HG03457 (cell line): ENCODE measurements around the gene CD38.
A peak's percentile ranks its signal among the peaks of the same experiment; 100 is the strongest.
"Not testable (repeated sequence)": the region's sequence is repeated elsewhere in the genome, so short reads cannot be mapped to it uniquely, and the experiment has no call there.

Experiments used
- ATAC-seq: cut with Tn5 transposase; IDR thresholded peaks from one replicate; pipeline ENCODE4 v1.9.1; 2021; ENCODE audit warnings: moderate number of reproducible peaks; ENCODE audit not compliant: unreplicated experiment

Gene CD38

GRCh38 chr4:15861198-15861597 lies 83.1 kb downstream of the CD38 start:
- ATAC-seq, result not testable (repeated sequence)

- ATAC-seq, result no peak
Measured at GRCh38 chr4:15864651-15865566, 86.8 kb downstream of the CD38 start.

GRCh38 chr4:15868111-15868510 lies 90.0 kb downstream of the CD38 start:
- no peak for ATAC-seq

- no peak for ATAC-seq
Measured at GRCh38 chr4:15868826-15869413, 90.8 kb downstream of the CD38 start.

GRCh38 chr4:15870079-15870478 lies 92.0 kb downstream of the CD38 start:
- no peak for ATAC-seq

GRCh38 chr4:15870921-15871664 lies 93.0 kb downstream of the CD38 start:
- ATAC-seq, result no peak

- ATAC-seq, result no peak
Measured at GRCh38 chr4:15873117-15873516, 95.0 kb downstream of the CD38 start.

- no peak for ATAC-seq
Measured at GRCh38 chr4:15874671-15875070, 96.5 kb downstream of the CD38 start.

- ATAC-seq, result no peak
Measured at GRCh38 chr4:15875663-15876460, 97.7 kb downstream of the CD38 start.

GRCh38 chr4:15878011-15878410 lies 99.9 kb downstream of the CD38 start:
- ATAC-seq, result no peak

- no peak for ATAC-seq
Measured at GRCh38 chr4:15881820-15882219, 103.7 kb downstream of the CD38 start.

- ATAC-seq, result peak; percentile 90
Measured at GRCh38 chr4:15882675-15883086, 104.6 kb downstream of the CD38 start.

GRCh38 chr4:15883610-15884243 lies 105.6 kb downstream of the CD38 start:
- no peak for ATAC-seq

GRCh38 chr4:15884666-15885065 lies 106.5 kb downstream of the CD38 start:
- no peak for ATAC-seq

- no peak for ATAC-seq
Measured at GRCh38 chr4:15885422-15885821, 107.3 kb downstream of the CD38 start.

GRCh38 chr4:15888515-15888914 lies 110.4 kb downstream of the CD38 start:
- ATAC-seq, result no peak

GRCh38 chr4:15890246-15890829 lies 112.2 kb downstream of the CD38 start:
- ATAC-seq, result no peak

- ATAC-seq, result peak; percentile 89
Measured at GRCh38 chr4:15891312-15891711, 113.2 kb downstream of the CD38 start.

GRCh38 chr4:15893962-15894361 lies 115.8 kb downstream of the CD38 start:
- no peak for ATAC-seq

- no peak for ATAC-seq
Measured at GRCh38 chr4:15894393-15894792, 116.3 kb downstream of the CD38 start.
